H9 (cell line): ENCODE data around the gene EEF2K. TPM values are rescaled to one million over a fixed set of nuclear protein-coding genes. Genes with fewer than 3 reads are reported as not detected.
A peak's percentile ranks its signal among the peaks of the same experiment; 100 is the strongest.

Experiments
- DNase-seq: peaks from one replicate; pipeline ENCODE4 v3.0.0-alpha.2; 2017
- H2AFZ ChIP-seq: one replicate; pipeline ENCODE4 v1.6.1; 2013; ENCODE audit warnings: mild to moderate bottlenecking, low read length, control low read depth, moderate library complexity
- H2AK5ac ChIP-seq: 2 replicates; pipeline ENCODE4 v1.6.1; 2013; ENCODE audit warnings: low read length, control low read depth, mixed read lengths; ENCODE audit not compliant: insufficient read length
- H2BK120ac ChIP-seq: one replicate; pipeline ENCODE4 v1.6.1; 2013; ENCODE audit warnings: low read depth, mild to moderate bottlenecking, low read length, control low read depth, inconsistent platforms; ENCODE audit not compliant: poor library complexity, severe bottlenecking
- H2BK12ac ChIP-seq: 2 replicates; pipeline ENCODE4 v1.6.1; 2013; ENCODE audit warnings: low read length, control low read depth, mixed read lengths, low read depth; ENCODE audit not compliant: insufficient read length
- H2BK15ac ChIP-seq: 2 replicates; pipeline ENCODE4 v1.6.1; 2013; ENCODE audit warnings: low read depth, low read length, control low read depth
- H2BK20ac ChIP-seq: one replicate; pipeline ENCODE4 v1.6.1; 2013; ENCODE audit warnings: low read depth, mild to moderate bottlenecking, low read length, control low read depth, inconsistent platforms; ENCODE audit not compliant: poor library complexity, severe bottlenecking
- H2BK5ac ChIP-seq: 2 replicates; pipeline ENCODE4 v1.6.1; 2013; ENCODE audit warnings: low read length, control low read depth, mixed read lengths; ENCODE audit not compliant: insufficient read length
- H3K14ac ChIP-seq: 2 replicates; pipeline ENCODE4 v1.6.1; 2013; ENCODE audit warnings: low read length, control low read depth; ENCODE audit not compliant: insufficient read depth
- H3K18ac ChIP-seq: 2 replicates; pipeline ENCODE4 v1.6.1; 2013; ENCODE audit warnings: low read depth, mild to moderate bottlenecking, mixed read lengths, low read length, control low read depth; ENCODE audit not compliant: insufficient read length
- H3K23ac ChIP-seq: 2 replicates; pipeline ENCODE4 v1.6.1; 2013; ENCODE audit warnings: low read length, control low read depth, mixed read lengths, low read depth; ENCODE audit not compliant: insufficient read length
- H3K23me2 ChIP-seq: 2 replicates; pipeline ENCODE4 v1.6.1; 2013; ENCODE audit warnings: low read depth, mild to moderate bottlenecking, mixed read lengths, low read length, control low read depth; ENCODE audit not compliant: insufficient read length, poor library complexity, severe bottlenecking
- H3K27ac ChIP-seq: 2 replicates; pipeline ENCODE4 v1.5.1; 2013; ENCODE audit warnings: low read length, control low read depth, mixed read lengths, low read depth; ENCODE audit not compliant: insufficient read length
- H3K27me3 ChIP-seq: 2 replicates; pipeline ENCODE4 v1.6.1; 2013; ENCODE audit warnings: low read length, control low read depth, inconsistent platforms; ENCODE audit not compliant: insufficient read depth
- H3K4ac ChIP-seq: 2 replicates; pipeline ENCODE4 v1.6.1; 2013; ENCODE audit warnings: low read depth, mild to moderate bottlenecking, control low read depth, inconsistent platforms, low read length, moderate library complexity
- H3K4me1 ChIP-seq: 2 replicates; pipeline ENCODE4 v1.6.1; 2013; ENCODE audit warnings: low read length, control low read depth, inconsistent platforms; ENCODE audit not compliant: insufficient read depth
- H3K4me2 ChIP-seq: 2 replicates; pipeline ENCODE4 v1.6.1; 2013; ENCODE audit warnings: low read length, control low read depth, mixed read lengths; ENCODE audit not compliant: insufficient read length, insufficient read depth
- H3K56ac ChIP-seq: 2 replicates; pipeline ENCODE4 v1.6.1; 2013; ENCODE audit warnings: low read depth, mild to moderate bottlenecking, mixed read lengths, low read length, control low read depth; ENCODE audit not compliant: insufficient read length
- H3K79me1 ChIP-seq: 2 replicates; pipeline ENCODE4 v1.6.1; 2013; ENCODE audit warnings: low read depth, mild to moderate bottlenecking, moderate library complexity, low read length, control low read depth, inconsistent platforms; ENCODE audit not compliant: insufficient read depth, poor library complexity, severe bottlenecking
- H3K79me2 ChIP-seq: 2 replicates; pipeline ENCODE4 v1.6.1; 2013; ENCODE audit warnings: low read length, control low read depth, inconsistent platforms; ENCODE audit not compliant: insufficient read depth
- H3K9ac ChIP-seq: 2 replicates; pipeline ENCODE4 v1.6.1; 2013; ENCODE audit warnings: low read length, control low read depth, mixed read lengths; ENCODE audit not compliant: insufficient read length; ENCODE audit errors: extremely low read depth
- H3K9me3 ChIP-seq: one replicate; pipeline ENCODE4 v1.6.1; 2013; ENCODE audit warnings: low read depth, low read length, inconsistent platforms; ENCODE audit not compliant: control insufficient read depth
- H3T11ph ChIP-seq: one replicate; pipeline ENCODE4 v1.6.1; 2013; ENCODE audit warnings: mild to moderate bottlenecking, low read length, control low read depth, inconsistent platforms
- H4K20me1 ChIP-seq: one replicate; pipeline ENCODE4 v1.6.1; 2013; ENCODE audit not compliant: control insufficient read depth, insufficient read length, insufficient read depth
- H4K5ac ChIP-seq: 2 replicates; pipeline ENCODE4 v1.6.1; 2013; ENCODE audit warnings: low read depth, mild to moderate bottlenecking, mixed read lengths, low read length, control low read depth; ENCODE audit not compliant: insufficient read length
- H4K8ac ChIP-seq: replicated peaks from 2 replicates; pipeline ENCODE4 v1.6.1; 2013; ENCODE audit warnings: low read length, control low read depth, mixed read lengths, low read depth; ENCODE audit not compliant: insufficient read length
- H4K91ac ChIP-seq: 2 replicates; pipeline ENCODE4 v1.6.1; 2013; ENCODE audit warnings: low read depth, mild to moderate bottlenecking, moderate library complexity, mixed read lengths, low read length, control low read depth; ENCODE audit not compliant: insufficient read length
- H3K27ac Mint-ChIP-seq, 3 experiments: 2 replicates in 2 of 3; 3 replicates in 1 of 3; pipeline ENCODE4 v1.8.0; 2020 to 2021; ENCODE audit warnings: mixed read lengths in 3 of 3, mild to moderate bottlenecking in 1 of 3, moderate library complexity in 1 of 3
- H3K27me3 Mint-ChIP-seq: 2 replicates; pipeline ENCODE4 v1.8.0; 2021; ENCODE audit warnings: low read depth, mild to moderate bottlenecking, moderate library complexity, mixed read lengths
- H3K36me3 Mint-ChIP-seq, 3 experiments: 2 replicates in 2 of 3; 3 replicates in 1 of 3; pipeline ENCODE4 v1.8.0; 2020 to 2021; ENCODE audit warnings: low read depth in 3 of 3, mixed read lengths in 3 of 3; ENCODE audit not compliant: insufficient read depth in 1 of 3
- H3K4me1 Mint-ChIP-seq, 2 experiments: 2 replicates each; pipeline ENCODE4 v1.8.0; 2020; ENCODE audit warnings: mixed read lengths in 2 of 2
- H3K4me3 Mint-ChIP-seq, 2 experiments: 2 replicates in 1 of 2; 3 replicates in 1 of 2; pipeline ENCODE4 v1.8.0; 2020 to 2021; ENCODE audit warnings: mild to moderate bottlenecking in 2 of 2, mixed read lengths in 2 of 2, moderate library complexity in 1 of 2
- H3K9me3 Mint-ChIP-seq, 2 experiments: 2 replicates in 1 of 2; 3 replicates in 1 of 2; pipeline ENCODE4 v1.8.0; 2020; ENCODE audit warnings: mild to moderate bottlenecking in 2 of 2, mixed read lengths in 2 of 2, moderate library complexity in 1 of 2
- WGBS: extraction: QIAGEN DNeasy Blood & Tissue Kit; methylation state at CpG from one replicate; pipeline ENCODE4 v1.1.7; 2013; ENCODE audit warnings: missing lambda C conversion rate, low lambda C conversion rate, mixed read lengths; ENCODE audit not compliant: insufficient read length; ENCODE audit errors: extremely low coverage; 5-methylcytosine and 5-hydroxymethylcytosine counted together
- total RNA-seq: library from RNA; stranded (reverse); gene quantifications from 2 replicates; pipeline ENCODE4 v1.2.1, GENCODE V29; 2021
- TF ChIP-seq, protein P1 (sequence below): fragments of 200-600 bp; sonication (generic); conservative IDR thresholded peaks from 3 replicates; pipeline ENCODE4 v1.8.0; 2021; ENCODE audit warnings: antibody characterized with exemption, mild to moderate bottlenecking

EEF2K gene
- total RNA-seq, 1 experiment from 2014 or later, result 20.7 TPM

DNA sequence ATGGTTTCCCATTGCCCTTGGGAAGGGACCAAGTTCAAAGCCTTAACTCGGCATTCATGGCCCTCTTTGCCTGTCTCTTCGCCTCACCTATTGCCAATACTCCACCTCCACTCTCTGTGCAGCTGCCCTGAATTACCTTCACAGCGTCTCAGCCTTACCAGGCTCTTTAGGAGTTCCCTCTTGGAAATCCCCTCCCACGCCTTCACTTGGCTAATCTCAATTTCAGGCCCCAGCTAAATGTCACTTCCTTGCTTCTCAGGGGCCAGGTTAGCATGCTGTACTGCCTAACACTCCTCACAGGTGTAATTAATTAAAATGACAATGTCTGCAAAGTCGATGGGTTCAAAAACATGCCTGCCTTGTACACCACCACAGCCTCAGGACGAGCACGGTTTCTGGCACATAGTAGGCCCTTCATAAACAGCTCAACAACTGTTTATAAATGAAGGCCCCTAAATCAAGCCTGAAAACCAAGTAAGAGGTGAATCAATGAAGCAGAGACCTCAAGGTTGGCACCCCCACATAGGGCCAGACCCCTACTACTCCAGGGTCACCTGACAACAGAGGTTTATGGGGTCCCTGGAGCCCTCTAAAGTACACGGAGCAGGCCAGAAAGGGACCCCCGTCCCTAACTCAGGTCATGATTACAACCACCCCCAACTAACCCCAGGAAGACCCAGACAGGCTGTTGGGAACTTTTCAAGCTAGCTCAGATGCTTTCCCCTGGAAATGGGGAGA, 11.2 kb upstream of the EEF2K start:
- H3K4me3 Mint-ChIP-seq, result peak overlapping the region in 1 of 2 experiments; percentile 90; a peak in 3 of 5 replicates
- no peak overlapping the region for H3T11ph ChIP-seq
- no peak overlapping the region for H4K5ac ChIP-seq
- H4K8ac ChIP-seq, result no peak overlapping the region
- no peaks in the 10 kb centered on the region for H3K27me3 ChIP-seq
- TF ChIP-seq, protein P1, sequence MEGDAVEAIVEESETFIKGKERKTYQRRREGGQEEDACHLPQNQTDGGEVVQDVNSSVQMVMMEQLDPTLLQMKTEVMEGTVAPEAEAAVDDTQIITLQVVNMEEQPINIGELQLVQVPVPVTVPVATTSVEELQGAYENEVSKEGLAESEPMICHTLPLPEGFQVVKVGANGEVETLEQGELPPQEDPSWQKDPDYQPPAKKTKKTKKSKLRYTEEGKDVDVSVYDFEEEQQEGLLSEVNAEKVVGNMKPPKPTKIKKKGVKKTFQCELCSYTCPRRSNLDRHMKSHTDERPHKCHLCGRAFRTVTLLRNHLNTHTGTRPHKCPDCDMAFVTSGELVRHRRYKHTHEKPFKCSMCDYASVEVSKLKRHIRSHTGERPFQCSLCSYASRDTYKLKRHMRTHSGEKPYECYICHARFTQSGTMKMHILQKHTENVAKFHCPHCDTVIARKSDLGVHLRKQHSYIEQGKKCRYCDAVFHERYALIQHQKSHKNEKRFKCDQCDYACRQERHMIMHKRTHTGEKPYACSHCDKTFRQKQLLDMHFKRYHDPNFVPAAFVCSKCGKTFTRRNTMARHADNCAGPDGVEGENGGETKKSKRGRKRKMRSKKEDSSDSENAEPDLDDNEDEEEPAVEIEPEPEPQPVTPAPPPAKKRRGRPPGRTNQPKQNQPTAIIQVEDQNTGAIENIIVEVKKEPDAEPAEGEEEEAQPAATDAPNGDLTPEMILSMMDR, result no peak
- peaks cover 0 to 2% (median 0%) of the 10 kb centered on the region in 3 experiments; a peak in 1 of 7 replicates for H3K36me3 Mint-ChIP-seq
- H3K79me2 ChIP-seq, result no peaks in the 10 kb centered on the region
- H2BK20ac ChIP-seq, result no peak overlapping the region
- H3K4me1 ChIP-seq, result no peaks in the 10 kb centered on the region; the same call in 1 of the 2 replicates
- H2BK5ac ChIP-seq, result no peak overlapping the region
- peaks cover 2% of the 10 kb centered on the region; the same call in 1 of the 2 replicates for H3K27me3 Mint-ChIP-seq
- H3K4me2 ChIP-seq, result no peak overlapping the region
- H3K18ac ChIP-seq, result no peak overlapping the region
- H3K27ac ChIP-seq, result no peak overlapping the region
- H2AK5ac ChIP-seq, result no peak overlapping the region
- no peak overlapping the region for H3K56ac ChIP-seq
- no peak overlapping the region for H3K14ac ChIP-seq
- peak overlapping the region in 1 of 3 experiments; percentile 9; a peak in 1 of 7 replicates for H3K27ac Mint-ChIP-seq
- H3K9me3 Mint-ChIP-seq, result peaks cover 3 to 4% of the 10 kb centered on the region in 2 experiments; a peak in 3 of 5 replicates
- no peak overlapping the region for H2BK12ac ChIP-seq
- H4K91ac ChIP-seq, result no peak overlapping the region
- H2BK15ac ChIP-seq, result no peak overlapping the region
- DNase-seq, result no peak
- H3K9me3 ChIP-seq, result no peaks in the 10 kb centered on the region
- peaks cover 7% of the 10 kb centered on the region for H3K23me2 ChIP-seq
- no CpG with 5 or more reads among the region's 9 CpGs for WGBS
- H3K4me1 Mint-ChIP-seq, result peaks cover 22 to 23% of the 10 kb centered on the region in 2 experiments
- H3K4ac ChIP-seq, result no peak overlapping the region
- H2AFZ ChIP-seq, result no peak overlapping the region
- H2BK120ac ChIP-seq, result no peak overlapping the region
- H4K20me1 ChIP-seq, result no peaks in the 10 kb centered on the region
- no peaks in the 10 kb centered on the region for H3K79me1 ChIP-seq
- no peak overlapping the region for H3K23ac ChIP-seq
- no peak overlapping the region for H3K9ac ChIP-seq
